HCT116 (cell line): Measurements from ENCODE around the gene KREMEN2. TPM values are rescaled to one million over a fixed set of nuclear protein-coding genes. Genes with fewer than 3 reads are reported as not detected.

ENCODE experiments used
- ATAC-seq: fragments of 200-7000 bp; cut with Tn5 transposase; 2 replicates; pipeline ENCODE4 v1.9.1; 2020; ENCODE audit warnings: mild to moderate bottlenecking, moderate library complexity
- BruUV-seq: library from RNA; stranded (reverse); fragments of 400-500 nt; replicated peaks from 2 replicates; lab custom pipeline; 2021; lab: Mats Ljungman, UMichigan
- CTCF ChIA-PET: fragments of 300-600 bp; sonication (Branson Sonifier 250); formaldehyde crosslinking; loops from one replicate; lab custom pipeline; 2021; ENCODE audit warnings: antibody characterized with exemption; lab: Charles Lee
- POLR2A ChIA-PET: fragments of 300-600, 350-600 bp; sonication (Branson Sonifier 250); formaldehyde crosslinking; loops from one replicate; lab custom pipeline; 2021; ENCODE audit warnings: antibody characterized with exemption; lab: Charles Lee
- RAD21 ChIA-PET, 2 experiments: fragments of 300-600 bp; sonication (Branson Sonifier 250); formaldehyde crosslinking; loops; one replicate each; lab custom pipeline; 2023; ENCODE audit warnings: low total read pairs in 2 of 2; ENCODE audit not compliant: uncharacterized antibody in 2 of 2, unreplicated experiment in 2 of 2, low non-redundant PET in 1 of 2; lab: Charles Lee
- DNase-seq: peaks from one replicate; pipeline ENCODE4 v3.0.0-alpha.2; 2010; ENCODE audit warnings: low read depth, low spot score
- H2AFZ ChIP-seq: fragments of 200-600 bp; shearing (Covaris generic), sonication (generic); 2 replicates; pipeline ENCODE4 v1.6.1; 2017; ENCODE audit warnings: low read depth, mixed run types, mixed read lengths, antibody characterized with exemption, low read length; ENCODE audit not compliant: poor library complexity, severe bottlenecking
- H3K27ac ChIP-seq: 2 replicates; pipeline ENCODE4 v1.5.1; 2012; ENCODE audit warnings: low read depth, low read length
- H3K27me3 ChIP-seq: fragments of 200-600 bp; sonication (generic); 2 replicates; pipeline ENCODE4 v1.6.1; 2016; ENCODE audit warnings: mixed run types, low read length, mixed read lengths; ENCODE audit not compliant: insufficient read depth
- H3K36me3 ChIP-seq, 2 experiments: fragments of 200-500 bp in 1 of 2; fragments of 200-600 bp in 1 of 2; sonication (Bioruptor generic) in 1 of 2; sonication (generic) in 1 of 2; 2 replicates each; pipeline versions ENCODE4 v1.5.1 to v1.6.1; 2014 to 2016; ENCODE audit warnings: low read length in 2 of 2, inconsistent platforms in 1 of 2, mixed read lengths in 1 of 2, mixed run types in 1 of 2; ENCODE audit not compliant: insufficient read depth in 2 of 2, control insufficient read depth in 1 of 2
- H3K4me1 ChIP-seq, 2 experiments: fragments of 200-600 bp in 1 of 2; sonication (generic) in 1 of 2; 2 replicates each; pipeline versions ENCODE4 v1.5.1 to v1.6.1; 2012 to 2017; ENCODE audit warnings: low read length in 2 of 2, inconsistent platforms in 1 of 2, mild to moderate bottlenecking in 1 of 2, mixed read lengths in 1 of 2, mixed run types in 1 of 2, moderate library complexity in 1 of 2; ENCODE audit not compliant: insufficient read depth in 2 of 2, control insufficient read depth in 1 of 2
- H3K4me2 ChIP-seq: fragments of 200-600 bp; sonication (generic); 2 replicates; pipeline ENCODE4 v1.6.1; 2017; ENCODE audit warnings: mixed run types, low read length, mixed read lengths
- H3K4me3 ChIP-seq, 2 experiments: fragments of 200-600 bp in 1 of 2; sonication (generic) in 1 of 2; replicated peaks in 1 of 2; 2 replicates each; pipeline ENCODE4 v1.5.1; 2011 to 2016; ENCODE audit warnings: low read length in 2 of 2, control low read depth in 1 of 2, low read depth in 1 of 2, mild to moderate bottlenecking in 1 of 2, mixed read lengths in 1 of 2, mixed run types in 1 of 2
- H3K79me2 ChIP-seq: fragments of 200-600 bp; sonication (generic); 2 replicates; pipeline ENCODE4 v1.6.1; 2017; ENCODE audit warnings: mild to moderate bottlenecking, mixed run types, low read length, moderate library complexity, mixed read lengths; ENCODE audit not compliant: insufficient read depth
- H3K9ac ChIP-seq: fragments of 200-600 bp; sonication (generic); 2 replicates; pipeline ENCODE4 v1.6.1; 2016; ENCODE audit warnings: low read length, mixed read lengths
- H3K9me2 ChIP-seq: fragments of 200-600 bp; sonication (generic), shearing (Covaris generic); 2 replicates; pipeline ENCODE4 v1.6.1; 2017; ENCODE audit warnings: mixed run types, mild to moderate bottlenecking, moderate library complexity; ENCODE audit not compliant: insufficient read depth
- H3K9me3 ChIP-seq, 2 experiments: fragments of 200-500 bp in 1 of 2; fragments of 200-600 bp in 1 of 2; sonication (Bioruptor generic) in 1 of 2; sonication (generic) in 1 of 2; 2 replicates each; pipeline ENCODE4 v1.6.1; 2014 to 2017; ENCODE audit warnings: low read length in 2 of 2, mixed read lengths in 2 of 2, inconsistent platforms in 1 of 2, low read depth in 1 of 2, mild to moderate bottlenecking in 1 of 2, mixed run types in 1 of 2, moderate library complexity in 1 of 2; ENCODE audit not compliant: control insufficient read depth in 1 of 2, insufficient read depth in 1 of 2
- H4K20me1 ChIP-seq: fragments of 200-600 bp; sonication (generic), shearing (Covaris generic); 2 replicates; pipeline ENCODE4 v1.6.1; 2017; ENCODE audit warnings: mixed run types, mild to moderate bottlenecking, moderate library complexity; ENCODE audit not compliant: insufficient read depth
- CBX3 ChIP-seq: IDR thresholded peaks from 2 replicates; pipeline ENCODE4 v1.6.1; 2012; ENCODE audit warnings: low read depth
- CEBPB ChIP-seq: IDR thresholded peaks from 2 replicates; pipeline ENCODE4 v1.6.1; 2012; ENCODE audit warnings: low read depth
- EGR1 ChIP-seq: IDR thresholded peaks from 2 replicates; pipeline ENCODE4 v1.6.1; 2012; ENCODE audit warnings: low read depth
- ELF1 ChIP-seq: IDR thresholded peaks from 2 replicates; pipeline ENCODE4 v1.6.1; 2012; ENCODE audit warnings: low read depth, borderline replicate concordance
- EZH2 ChIP-seq: fragments of 200-600 bp; sonication (generic); IDR thresholded peaks from 2 replicates; pipeline ENCODE4 v1.6.1; 2017; ENCODE audit warnings: antibody characterized with exemption, mixed run types
- FOSL1 ChIP-seq: IDR thresholded peaks from 2 replicates; pipeline ENCODE4 v1.6.1; 2012; ENCODE audit warnings: low read depth
- JUND ChIP-seq: IDR thresholded peaks from 2 replicates; pipeline ENCODE4 v1.6.1; 2012
- POLR2A ChIP-seq: IDR thresholded peaks from 2 replicates; pipeline ENCODE4 v1.7.0; 2011; ENCODE audit warnings: borderline replicate concordance; ENCODE audit not compliant: insufficient read depth, insufficient read length; ENCODE audit errors: extremely low read depth
- POLR2AphosphoS5 ChIP-seq: IDR thresholded peaks from 2 replicates; pipeline ENCODE4 v1.6.1; 2011; ENCODE audit warnings: mild to moderate bottlenecking, low read depth, low read length, moderate library complexity
- RAD21 ChIP-seq: IDR thresholded peaks from 2 replicates; pipeline ENCODE4 v1.6.1; 2012; ENCODE audit warnings: low read depth, mild to moderate bottlenecking
- SIN3A ChIP-seq: IDR thresholded peaks from 2 replicates; pipeline ENCODE4 v1.6.1; 2012; ENCODE audit warnings: low read depth
- SRF ChIP-seq: IDR thresholded peaks from 2 replicates; pipeline ENCODE4 v1.6.1; 2012; ENCODE audit warnings: low read depth
- TCF7L2 ChIP-seq: IDR thresholded peaks from 2 replicates; pipeline ENCODE4 v1.7.0; 2011; ENCODE audit warnings: borderline replicate concordance, inconsistent platforms; ENCODE audit not compliant: insufficient read depth, insufficient read length; ENCODE audit errors: extremely low read depth
- YY1 ChIP-seq: IDR thresholded peaks from 2 replicates; pipeline ENCODE4 v1.6.1; 2011; ENCODE audit warnings: low read length, low read depth, moderate library complexity, mild to moderate bottlenecking; ENCODE audit not compliant: insufficient replicate concordance; ENCODE audit errors: extremely low read depth
- ZFX ChIP-seq: fragments of 450-650 bp; IDR thresholded peaks from 2 replicates; pipeline ENCODE4 v1.6.1; 2017
- ZNF274 ChIP-seq: fragments of 200-500 bp; sonication (Bioruptor generic); IDR thresholded peaks from 2 replicates; pipeline ENCODE4 v1.6.1; 2014; ENCODE audit warnings: mild to moderate bottlenecking, low read depth, low read length, inconsistent platforms
- intact Hi-C: fragments of 100-400 bp; cut with micrococcal nuclease; formaldehyde crosslinking; loops from 2 replicates; pipeline ENCODE4 v1.10.0; 2022
- total RNA-seq: library from RNA; stranded (reverse); gene quantifications from one replicate; pipeline ENCODE4 v1.2.1, GENCODE V29; 2021; ENCODE audit not compliant: unreplicated experiment
- TF ChIP-seq, protein P1 (sequence below): IDR thresholded peaks from 2 replicates; pipeline ENCODE4 v1.6.1; 2012
- TF ChIP-seq, protein P2 (sequence below): IDR thresholded peaks from 2 replicates; pipeline ENCODE4 v1.6.1; 2012; ENCODE audit warnings: low read depth
- TF ChIP-seq, protein P3 (sequence below), 3 experiments: fragments of 200-600 bp in 1 of 3; sonication (generic) in 1 of 3; IDR thresholded peaks in 2 of 3; conservative IDR thresholded peaks in 1 of 3; 2 replicates each; pipeline ENCODE4 v1.5.1; 2012 to 2017; ENCODE audit warnings: low read depth in 2 of 3, low read length in 2 of 3, antibody characterized with exemption in 1 of 3, borderline replicate concordance in 1 of 3, control low read depth in 1 of 3, mild to moderate bottlenecking in 1 of 3, mixed read lengths in 1 of 3, mixed run types in 1 of 3, moderate library complexity in 1 of 3; ENCODE audit not compliant: insufficient read depth in 1 of 3
- TF ChIP-seq, protein P4 (sequence below): IDR thresholded peaks from 2 replicates; pipeline ENCODE4 v1.6.1; 2012

Gene KREMEN2
- total RNA-seq, 1 experiment from 2014 or later, result 14.1 TPM

DNA sequence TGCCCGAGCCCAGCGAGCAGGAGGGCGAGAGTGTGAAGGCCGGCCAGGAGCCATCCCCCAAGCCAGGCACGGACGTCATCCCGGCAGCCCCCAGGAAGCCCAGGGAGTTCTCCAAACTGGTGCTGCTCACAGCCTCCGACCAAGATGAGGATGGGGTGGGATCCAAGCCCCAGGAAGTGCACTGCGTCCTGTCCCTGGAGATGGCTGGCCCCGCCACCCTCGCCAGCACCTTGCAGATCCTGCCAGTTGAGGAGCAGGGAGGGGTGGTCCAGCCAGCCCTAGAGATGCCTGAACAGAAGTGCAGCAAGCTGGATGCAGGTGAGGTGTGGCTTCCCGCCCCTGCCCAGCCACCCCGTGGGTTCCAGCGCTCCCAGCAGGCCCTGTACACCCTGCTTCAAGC is 34.4 kb upstream of the KREMEN2 start:
- intact Hi-C loops, result no loop called here
- RAD21 ChIA-PET, result no interaction called here
- no TSS peak for BruUV-seq
- H3K9ac ChIP-seq, result no peak overlapping the region
- peaks cover 0 to 11% of the 10 kb centered on the region in 2 experiments; a peak in 3 of 4 replicates for H3K4me1 ChIP-seq
- CTCF ChIA-PET, result no interaction called here
- TF ChIP-seq ELF1 (no peak), EGR1 (no peak), POLR2A (no peak), EZH2 (no peak), JUND (no peak), SIN3A (no peak), RAD21 (no peak), CEBPB (no peak), POLR2AphosphoS5 (no peak), YY1 (no peak), FOSL1 (no peak), ZFX (no peak), TCF7L2 (no peak), ZNF274 (no peak), CBX3 (no peak), SRF (no peak)
- TF ChIP-seq, protein P1, sequence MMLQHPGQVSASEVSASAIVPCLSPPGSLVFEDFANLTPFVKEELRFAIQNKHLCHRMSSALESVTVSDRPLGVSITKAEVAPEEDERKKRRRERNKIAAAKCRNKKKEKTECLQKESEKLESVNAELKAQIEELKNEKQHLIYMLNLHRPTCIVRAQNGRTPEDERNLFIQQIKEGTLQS, result no peak
- TF ChIP-seq, protein P2, sequence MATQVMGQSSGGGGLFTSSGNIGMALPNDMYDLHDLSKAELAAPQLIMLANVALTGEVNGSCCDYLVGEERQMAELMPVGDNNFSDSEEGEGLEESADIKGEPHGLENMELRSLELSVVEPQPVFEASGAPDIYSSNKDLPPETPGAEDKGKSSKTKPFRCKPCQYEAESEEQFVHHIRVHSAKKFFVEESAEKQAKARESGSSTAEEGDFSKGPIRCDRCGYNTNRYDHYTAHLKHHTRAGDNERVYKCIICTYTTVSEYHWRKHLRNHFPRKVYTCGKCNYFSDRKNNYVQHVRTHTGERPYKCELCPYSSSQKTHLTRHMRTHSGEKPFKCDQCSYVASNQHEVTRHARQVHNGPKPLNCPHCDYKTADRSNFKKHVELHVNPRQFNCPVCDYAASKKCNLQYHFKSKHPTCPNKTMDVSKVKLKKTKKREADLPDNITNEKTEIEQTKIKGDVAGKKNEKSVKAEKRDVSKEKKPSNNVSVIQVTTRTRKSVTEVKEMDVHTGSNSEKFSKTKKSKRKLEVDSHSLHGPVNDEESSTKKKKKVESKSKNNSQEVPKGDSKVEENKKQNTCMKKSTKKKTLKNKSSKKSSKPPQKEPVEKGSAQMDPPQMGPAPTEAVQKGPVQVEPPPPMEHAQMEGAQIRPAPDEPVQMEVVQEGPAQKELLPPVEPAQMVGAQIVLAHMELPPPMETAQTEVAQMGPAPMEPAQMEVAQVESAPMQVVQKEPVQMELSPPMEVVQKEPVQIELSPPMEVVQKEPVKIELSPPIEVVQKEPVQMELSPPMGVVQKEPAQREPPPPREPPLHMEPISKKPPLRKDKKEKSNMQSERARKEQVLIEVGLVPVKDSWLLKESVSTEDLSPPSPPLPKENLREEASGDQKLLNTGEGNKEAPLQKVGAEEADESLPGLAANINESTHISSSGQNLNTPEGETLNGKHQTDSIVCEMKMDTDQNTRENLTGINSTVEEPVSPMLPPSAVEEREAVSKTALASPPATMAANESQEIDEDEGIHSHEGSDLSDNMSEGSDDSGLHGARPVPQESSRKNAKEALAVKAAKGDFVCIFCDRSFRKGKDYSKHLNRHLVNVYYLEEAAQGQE, result no peak
- TF ChIP-seq, protein P3, sequence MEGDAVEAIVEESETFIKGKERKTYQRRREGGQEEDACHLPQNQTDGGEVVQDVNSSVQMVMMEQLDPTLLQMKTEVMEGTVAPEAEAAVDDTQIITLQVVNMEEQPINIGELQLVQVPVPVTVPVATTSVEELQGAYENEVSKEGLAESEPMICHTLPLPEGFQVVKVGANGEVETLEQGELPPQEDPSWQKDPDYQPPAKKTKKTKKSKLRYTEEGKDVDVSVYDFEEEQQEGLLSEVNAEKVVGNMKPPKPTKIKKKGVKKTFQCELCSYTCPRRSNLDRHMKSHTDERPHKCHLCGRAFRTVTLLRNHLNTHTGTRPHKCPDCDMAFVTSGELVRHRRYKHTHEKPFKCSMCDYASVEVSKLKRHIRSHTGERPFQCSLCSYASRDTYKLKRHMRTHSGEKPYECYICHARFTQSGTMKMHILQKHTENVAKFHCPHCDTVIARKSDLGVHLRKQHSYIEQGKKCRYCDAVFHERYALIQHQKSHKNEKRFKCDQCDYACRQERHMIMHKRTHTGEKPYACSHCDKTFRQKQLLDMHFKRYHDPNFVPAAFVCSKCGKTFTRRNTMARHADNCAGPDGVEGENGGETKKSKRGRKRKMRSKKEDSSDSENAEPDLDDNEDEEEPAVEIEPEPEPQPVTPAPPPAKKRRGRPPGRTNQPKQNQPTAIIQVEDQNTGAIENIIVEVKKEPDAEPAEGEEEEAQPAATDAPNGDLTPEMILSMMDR (IDR thresholded peaks at IDR 0.05 in 2 of 3, conservative IDR thresholded peaks at IDR 0.05 in 1 of 3; ENCODE audit: borderline replicate concordance in 1 of 3, insufficient read depth in 1 of 3, low read depth in 2 of 3, low read length in 2 of 3), result no peak
- TF ChIP-seq, protein P4, sequence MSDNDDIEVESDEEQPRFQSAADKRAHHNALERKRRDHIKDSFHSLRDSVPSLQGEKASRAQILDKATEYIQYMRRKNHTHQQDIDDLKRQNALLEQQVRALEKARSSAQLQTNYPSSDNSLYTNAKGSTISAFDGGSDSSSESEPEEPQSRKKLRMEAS, result no peak
- no peaks in the 10 kb centered on the region for H3K27me3 ChIP-seq
- H3K4me3 ChIP-seq, result no peak overlapping the region
- H3K9me2 ChIP-seq, result no peaks in the 10 kb centered on the region
- H3K27ac ChIP-seq, result no peak overlapping the region
- H3K36me3 ChIP-seq, result no peaks in the 10 kb centered on the region
- DNase-seq (no peak), ATAC-seq (no peak)
- H3K4me2 ChIP-seq, result no peak overlapping the region
- H3K79me2 ChIP-seq, result peaks cover 8% of the 10 kb centered on the region; the same call in 1 of the 2 replicates
- H4K20me1 ChIP-seq, result no peaks in the 10 kb centered on the region
- no peaks in the 10 kb centered on the region for H3K9me3 ChIP-seq
- no peak overlapping the region for H2AFZ ChIP-seq
- POLR2A ChIA-PET, result no interaction called here
